Measurements from ENCODE around the gene B4GALNT4. TPM values are rescaled to one million over a fixed set of nuclear protein-coding genes. Genes with fewer than 3 reads are reported as not detected.

B4GALNT4 gene
- total and polyA plus RNA-seq, 2 donors (not counting 1 experiment from before 2014, with no cell fraction given) = 1.5 to 3.8 TPM

GRCh38 chr11:404551-405264, 35.4 kb downstream of the B4GALNT4 start:
- Histone ChIP-seq H3K9me3 (ENCODE audit: control insufficient read depth, insufficient read depth, low read depth, low read length) (no peaks in the 10 kb centered on the region), H3K4me2 (ENCODE audit: extremely low read depth, insufficient read depth, low read length) (no peak overlapping the region), H3K27ac (ENCODE audit: insufficient read depth, low read length) (no peak overlapping the region), H3K36me3 (ENCODE audit: control insufficient read depth, insufficient read depth, low read length) (no peaks in the 10 kb centered on the region), H3K27me3 (ENCODE audit: control insufficient read depth, insufficient read depth, low read length) (no peaks in the 10 kb centered on the region), H4K20me1 (ENCODE audit: control insufficient read depth, extremely low read depth, insufficient read depth, low read length) (no peaks in the 10 kb centered on the region), H3K4me3 (replicated peaks in 1 of 4; ENCODE audit: control extremely low read depth in 1 of 4, insufficient read depth in 1 of 4, low read depth in 3 of 4, low read length in 4 of 4) (no peak overlapping the region), H3K9ac (ENCODE audit: insufficient read depth, low read length) (no peak overlapping the region), H2AFZ (ENCODE audit: low read length) (no peak overlapping the region), H3K79me2 (ENCODE audit: control insufficient read depth, insufficient read depth, low read length) (no peaks in the 10 kb centered on the region), H3K4me1 (ENCODE audit: control insufficient read depth, extremely low read depth, insufficient read depth, low read length) (no peaks in the 10 kb centered on the region)
- TF ChIP-seq CTCF (conservative IDR thresholded peaks at IDR 0.05 in 1 of 2, IDR thresholded peaks at IDR 0.05 in 1 of 2; ENCODE audit: low read depth in 1 of 2, low read length in 2 of 2) = no peak
- no peak for TF ChIP-seq EZH2 (IDR thresholded peaks at IDR 0.05; ENCODE audit: low read length, missing control alignments)
- no peak for DNase-seq (ENCODE audit: low read depth in 2 of 2)

- Histone ChIP-seq H3K9me3 (ENCODE audit: control insufficient read depth, insufficient read depth, low read depth, low read length) (no peaks in the 10 kb centered on the region), H3K4me1 (ENCODE audit: control insufficient read depth, extremely low read depth, insufficient read depth, low read length) (no peaks in the 10 kb centered on the region), H4K20me1 (ENCODE audit: control insufficient read depth, extremely low read depth, insufficient read depth, low read length) (no peaks in the 10 kb centered on the region), H3K27me3 (ENCODE audit: control insufficient read depth, insufficient read depth, low read length) (no peaks in the 10 kb centered on the region), H3K9ac (ENCODE audit: insufficient read depth, low read length) (no peak overlapping the region), H3K27ac (ENCODE audit: insufficient read depth, low read length) (no peak overlapping the region), H2AFZ (ENCODE audit: low read length) (no peak overlapping the region), H3K4me2 (ENCODE audit: extremely low read depth, insufficient read depth, low read length) (no peak overlapping the region), H3K36me3 (ENCODE audit: control insufficient read depth, insufficient read depth, low read length) (no peaks in the 10 kb centered on the region), H3K4me3 (replicated peaks in 1 of 4; ENCODE audit: control extremely low read depth in 1 of 4, insufficient read depth in 1 of 4, low read depth in 3 of 4, low read length in 4 of 4) (peak overlapping the region in 1 of 4 experiments; percentile 67), H3K79me2 (ENCODE audit: control insufficient read depth, insufficient read depth, low read length) (no peaks in the 10 kb centered on the region)
- peak in 1 of 2 donors; percentile 29 for DNase-seq (ENCODE audit: low read depth in 2 of 2)
- TF ChIP-seq CTCF (conservative IDR thresholded peaks at IDR 0.05 in 1 of 2, IDR thresholded peaks at IDR 0.05 in 1 of 2; ENCODE audit: low read depth in 1 of 2, low read length in 2 of 2) (peak in 1 of 2 donors; percentile 3), EZH2 (IDR thresholded peaks at IDR 0.05; ENCODE audit: low read length, missing control alignments) (no peak)
Measured at GRCh38 chr11:405323-405953, 36.1 kb downstream of the B4GALNT4 start.

GRCh38 chr11:405954-406795, 36.9 kb downstream of the B4GALNT4 start:
- Histone ChIP-seq H3K9ac (ENCODE audit: insufficient read depth, low read length) (peak overlapping the region; percentile 63), H3K4me1 (ENCODE audit: control insufficient read depth, extremely low read depth, insufficient read depth, low read length) (no peaks in the 10 kb centered on the region), H3K4me2 (ENCODE audit: extremely low read depth, insufficient read depth, low read length) (peak overlapping the region; percentile 71), H3K27me3 (ENCODE audit: control insufficient read depth, insufficient read depth, low read length) (no peaks in the 10 kb centered on the region), H3K9me3 (ENCODE audit: control insufficient read depth, insufficient read depth, low read depth, low read length) (no peaks in the 10 kb centered on the region), H3K79me2 (ENCODE audit: control insufficient read depth, insufficient read depth, low read length) (no peaks in the 10 kb centered on the region), H3K27ac (ENCODE audit: insufficient read depth, low read length) (no peak overlapping the region), H3K36me3 (ENCODE audit: control insufficient read depth, insufficient read depth, low read length) (no peaks in the 10 kb centered on the region), H2AFZ (ENCODE audit: low read length) (peak overlapping the region; percentile 53), H3K4me3 (replicated peaks in 1 of 4; ENCODE audit: control extremely low read depth in 1 of 4, insufficient read depth in 1 of 4, low read depth in 3 of 4, low read length in 4 of 4) (peak overlapping the region in 3 of 4 experiments; percentile 47 to 67 (median 52)), H4K20me1 (ENCODE audit: control insufficient read depth, extremely low read depth, insufficient read depth, low read length) (no peaks in the 10 kb centered on the region)
- no peak for TF ChIP-seq EZH2 (IDR thresholded peaks at IDR 0.05; ENCODE audit: low read length, missing control alignments)
- no peak for TF ChIP-seq CTCF (conservative IDR thresholded peaks at IDR 0.05 in 1 of 2, IDR thresholded peaks at IDR 0.05 in 1 of 2; ENCODE audit: low read depth in 1 of 2, low read length in 2 of 2)
- DNase-seq (ENCODE audit: low read depth in 2 of 2) = no peak
